Measurements from ENCODE around the gene ABHD16B. TPM values are rescaled to one million over a fixed set of nuclear protein-coding genes. Genes with fewer than 3 reads are reported as not detected.

The ABHD16B gene
- total and polyA plus RNA-seq, 2 of the 13 experiments (the other 11 are each of a cell fraction or from before 2014, with no cell fraction given) = not detected

DNA sequence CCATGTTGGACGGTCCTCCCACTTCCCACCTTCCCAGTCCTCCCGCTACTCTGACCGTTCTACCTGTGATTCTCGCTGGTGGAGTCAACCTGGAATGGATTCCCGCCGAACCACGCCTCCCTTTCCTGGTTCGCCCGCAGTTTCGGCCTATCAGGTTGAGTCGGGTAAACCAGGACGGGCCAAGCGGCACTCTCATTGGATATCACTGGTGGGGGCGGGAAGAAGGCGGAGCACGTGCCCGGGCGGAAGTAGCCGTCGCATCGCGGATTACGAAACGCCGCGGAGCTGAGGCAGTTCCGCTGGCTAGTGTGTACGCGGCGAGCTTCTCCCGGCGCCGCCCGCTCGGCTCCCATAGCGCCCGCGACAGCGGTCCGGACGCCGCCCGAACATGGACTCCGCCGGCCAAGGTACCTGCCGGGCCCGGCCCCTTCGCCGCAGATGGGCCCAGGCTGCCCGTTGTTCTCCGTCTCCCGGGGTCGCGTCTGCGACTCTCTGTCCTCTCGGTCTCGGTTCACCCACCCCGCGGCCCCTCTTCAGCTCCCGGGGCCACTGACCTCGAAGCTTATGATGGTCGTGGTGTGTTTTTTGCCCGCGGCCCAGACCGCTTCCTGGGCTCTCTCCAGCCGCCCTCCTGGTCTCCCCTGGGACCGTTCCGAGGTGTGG is 3.8 kb downstream of the ABHD16B start, which contains the start of gene TPD52L2 (continued):
- TF ChIP-seq, protein P1, sequence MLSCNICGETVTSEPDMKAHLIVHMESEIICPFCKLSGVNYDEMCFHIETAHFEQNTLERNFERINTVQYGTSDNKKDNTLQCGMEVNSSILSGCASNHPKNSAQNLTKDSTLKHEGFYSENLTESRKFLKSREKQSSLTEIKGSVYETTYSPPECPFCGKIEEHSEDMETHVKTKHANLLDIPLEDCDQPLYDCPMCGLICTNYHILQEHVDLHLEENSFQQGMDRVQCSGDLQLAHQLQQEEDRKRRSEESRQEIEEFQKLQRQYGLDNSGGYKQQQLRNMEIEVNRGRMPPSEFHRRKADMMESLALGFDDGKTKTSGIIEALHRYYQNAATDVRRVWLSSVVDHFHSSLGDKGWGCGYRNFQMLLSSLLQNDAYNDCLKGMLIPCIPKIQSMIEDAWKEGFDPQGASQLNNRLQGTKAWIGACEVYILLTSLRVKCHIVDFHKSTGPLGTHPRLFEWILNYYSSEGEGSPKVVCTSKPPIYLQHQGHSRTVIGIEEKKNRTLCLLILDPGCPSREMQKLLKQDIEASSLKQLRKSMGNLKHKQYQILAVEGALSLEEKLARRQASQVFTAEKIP (CRISPR knock-in tag; IDR thresholded peaks at IDR 0.05; ENCODE audit: borderline replicate concordance) = no peak; the same call in 1 of the 2 replicates
- TF ChIP-seq ZSCAN21 (CRISPR knock-in tag; IDR thresholded peaks at IDR 0.05; ENCODE audit: borderline replicate concordance) (peak; percentile 99), BCL6 (CRISPR knock-in tag; IDR thresholded peaks at IDR 0.05) (peak; percentile 65; the same call in 1 of the 2 replicates), RFXAP (CRISPR knock-in tag; IDR thresholded peaks at IDR 0.05; ENCODE audit: borderline replicate concordance) (peak; percentile 98), PAF1 (CRISPR knock-in tag; IDR thresholded peaks at IDR 0.05) (no peak), RFX5 (IDR thresholded peaks at IDR 0.05; ENCODE audit: low read depth, low read length) (peak; percentile 66), ISL2 (CRISPR knock-in tag; IDR thresholded peaks at IDR 0.05) (peak; percentile 88), KLF11 (CRISPR knock-in tag; IDR thresholded peaks at IDR 0.05) (peak; percentile 98), ZNF780A (CRISPR knock-in tag; IDR thresholded peaks at IDR 0.05) (peak; percentile 97), NRL (CRISPR knock-in tag; IDR thresholded peaks at IDR 0.05; ENCODE audit: borderline replicate concordance) (peak; percentile 99), ZSCAN29 (CRISPR knock-in tag; conservative IDR thresholded peaks at IDR 0.05) (no peak), ZNF615 (CRISPR knock-in tag; IDR thresholded peaks at IDR 0.05; ENCODE audit: borderline replicate concordance) (peak; percentile 94; the same call in 1 of the 2 replicates), CC2D1A (CRISPR knock-in tag; IDR thresholded peaks at IDR 0.05) (peak; percentile 95; the same call in 1 of the 2 replicates), BRCA1 (CRISPR knock-in tag; IDR thresholded peaks at IDR 0.05) (no peak; the same call in none of the 2 replicates), KLF16 (CRISPR knock-in tag; IDR thresholded peaks at IDR 0.05) (peak; percentile 88 to 97; a peak in 3 of 4 replicates), KDM5A (IDR thresholded peaks at IDR 0.05; ENCODE audit: borderline replicate concordance, low read length) (no peak; the same call in 1 of the 2 replicates), SUZ12 (IDR thresholded peaks at IDR 0.05; ENCODE audit: low read depth, low read length) (no peak), GATAD1 (CRISPR knock-in tag; IDR thresholded peaks at IDR 0.05) (peak; percentile 98), TAF1 (CRISPR knock-in tag; IDR thresholded peaks at IDR 0.05) (peak; percentile 94), ZNF724P (CRISPR knock-in tag; IDR thresholded peaks at IDR 0.05; ENCODE audit: borderline replicate concordance) (peak; percentile 95), ZNF260 (CRISPR knock-in tag; IDR thresholded peaks at IDR 0.05; ENCODE audit: borderline replicate concordance, low read depth) (no peak)
- TF ChIP-seq, protein P2, sequence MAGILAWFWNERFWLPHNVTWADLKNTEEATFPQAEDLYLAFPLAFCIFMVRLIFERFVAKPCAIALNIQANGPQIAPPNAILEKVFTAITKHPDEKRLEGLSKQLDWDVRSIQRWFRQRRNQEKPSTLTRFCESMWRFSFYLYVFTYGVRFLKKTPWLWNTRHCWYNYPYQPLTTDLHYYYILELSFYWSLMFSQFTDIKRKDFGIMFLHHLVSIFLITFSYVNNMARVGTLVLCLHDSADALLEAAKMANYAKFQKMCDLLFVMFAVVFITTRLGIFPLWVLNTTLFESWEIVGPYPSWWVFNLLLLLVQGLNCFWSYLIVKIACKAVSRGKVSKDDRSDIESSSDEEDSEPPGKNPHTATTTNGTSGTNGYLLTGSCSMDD (CRISPR knock-in tag; IDR thresholded peaks at IDR 0.05) = peak; percentile 48; the same call in 1 of the 2 replicates
- TF ChIP-seq, protein P3, sequence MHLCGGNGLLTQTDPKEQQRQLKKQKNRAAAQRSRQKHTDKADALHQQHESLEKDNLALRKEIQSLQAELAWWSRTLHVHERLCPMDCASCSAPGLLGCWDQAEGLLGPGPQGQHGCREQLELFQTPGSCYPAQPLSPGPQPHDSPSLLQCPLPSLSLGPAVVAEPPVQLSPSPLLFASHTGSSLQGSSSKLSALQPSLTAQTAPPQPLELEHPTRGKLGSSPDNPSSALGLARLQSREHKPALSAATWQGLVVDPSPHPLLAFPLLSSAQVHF (CRISPR knock-in tag; IDR thresholded peaks at IDR 0.05) = peak; percentile 95
- TF ChIP-seq, protein P4, sequence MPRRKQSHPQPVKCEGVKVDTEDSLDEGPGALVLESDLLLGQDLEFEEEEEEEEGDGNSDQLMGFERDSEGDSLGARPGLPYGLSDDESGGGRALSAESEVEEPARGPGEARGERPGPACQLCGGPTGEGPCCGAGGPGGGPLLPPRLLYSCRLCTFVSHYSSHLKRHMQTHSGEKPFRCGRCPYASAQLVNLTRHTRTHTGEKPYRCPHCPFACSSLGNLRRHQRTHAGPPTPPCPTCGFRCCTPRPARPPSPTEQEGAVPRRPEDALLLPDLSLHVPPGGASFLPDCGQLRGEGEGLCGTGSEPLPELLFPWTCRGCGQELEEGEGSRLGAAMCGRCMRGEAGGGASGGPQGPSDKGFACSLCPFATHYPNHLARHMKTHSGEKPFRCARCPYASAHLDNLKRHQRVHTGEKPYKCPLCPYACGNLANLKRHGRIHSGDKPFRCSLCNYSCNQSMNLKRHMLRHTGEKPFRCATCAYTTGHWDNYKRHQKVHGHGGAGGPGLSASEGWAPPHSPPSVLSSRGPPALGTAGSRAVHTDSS (CRISPR knock-in tag; conservative IDR thresholded peaks at IDR 0.05) = peak; percentile 42; the same call in 1 of the 2 replicates

Data from HepG2 (cell line).